NCI-H1048 (cell line): ENCODE measurements around the gene NEURL1.
A peak's percentile ranks its signal among the peaks of the same experiment; 100 is the strongest.
"Not testable (repeated sequence)": the region's sequence is repeated elsewhere in the genome, so short reads cannot be mapped to it uniquely, and the experiment has no call there.

Source experiments
- DNase-seq: peaks from one replicate; lab custom pipeline; 2025; lab: John Stamatoyannopoulos, UW

NEURL1 gene

DNA sequence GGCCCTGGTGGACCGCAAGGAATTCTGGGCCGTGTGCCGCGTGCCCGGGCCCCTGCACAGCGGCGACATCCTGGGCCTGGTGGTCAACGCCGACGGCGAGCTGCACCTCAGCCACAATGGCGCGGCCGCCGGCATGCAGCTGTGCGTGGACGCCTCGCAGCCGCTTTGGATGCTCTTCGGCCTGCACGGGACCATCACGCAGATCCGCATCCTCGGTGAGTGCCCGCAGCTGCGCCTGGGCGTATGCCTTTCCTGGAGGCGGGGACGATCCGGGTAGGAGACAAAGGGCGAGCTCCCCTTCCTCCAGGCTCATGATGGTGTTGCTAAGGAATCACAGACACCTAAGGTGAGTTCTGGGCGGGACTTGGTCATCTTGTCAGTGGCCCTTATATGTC lies 91.5 kb downstream of the NEURL1 start:
- no peak for DNase-seq

- DNase-seq = no peak
Measured at GRCh38 chr10:103587073-103587472, 93.6 kb downstream of the NEURL1 start.

DNA sequence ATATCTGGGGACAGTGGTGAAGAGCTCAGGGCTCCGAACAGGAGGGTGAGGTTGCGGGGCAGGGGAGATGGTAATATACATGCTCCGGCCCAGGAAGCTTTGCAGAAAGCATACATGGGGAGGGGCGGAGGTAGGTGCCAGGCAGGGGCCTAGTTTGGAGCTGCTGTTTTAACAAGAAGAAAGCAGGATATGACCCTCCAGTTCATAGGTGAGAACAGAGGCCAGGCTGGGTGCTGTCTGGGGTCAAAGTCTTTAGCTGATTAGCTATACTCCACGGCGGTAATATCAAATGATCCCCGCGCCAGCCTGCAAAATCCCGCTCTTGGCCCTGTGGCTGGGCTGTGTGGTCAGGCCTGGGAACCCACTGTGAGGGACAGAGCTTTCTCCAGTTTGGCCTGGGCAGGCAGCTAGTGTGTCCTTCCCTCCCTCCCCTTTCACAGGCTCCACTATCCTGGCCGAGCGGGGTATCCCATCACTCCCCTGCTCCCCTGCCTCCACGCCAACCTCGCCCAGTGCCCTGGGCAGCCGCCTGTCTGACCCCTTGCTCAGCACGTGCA lies 95.6 kb downstream of the NEURL1 start:
- no peak for DNase-seq

GRCh38 chr10:103590060-103590459 lies 96.6 kb downstream of the NEURL1 start:
- no peak for DNase-seq

GRCh38 chr10:103590744-103591291 lies 97.3 kb downstream of the NEURL1 start:
- DNase-seq = no peak

- DNase-seq = no peak
Measured at GRCh38 chr10:103592186-103593021, 98.9 kb downstream of the NEURL1 start.

DNA sequence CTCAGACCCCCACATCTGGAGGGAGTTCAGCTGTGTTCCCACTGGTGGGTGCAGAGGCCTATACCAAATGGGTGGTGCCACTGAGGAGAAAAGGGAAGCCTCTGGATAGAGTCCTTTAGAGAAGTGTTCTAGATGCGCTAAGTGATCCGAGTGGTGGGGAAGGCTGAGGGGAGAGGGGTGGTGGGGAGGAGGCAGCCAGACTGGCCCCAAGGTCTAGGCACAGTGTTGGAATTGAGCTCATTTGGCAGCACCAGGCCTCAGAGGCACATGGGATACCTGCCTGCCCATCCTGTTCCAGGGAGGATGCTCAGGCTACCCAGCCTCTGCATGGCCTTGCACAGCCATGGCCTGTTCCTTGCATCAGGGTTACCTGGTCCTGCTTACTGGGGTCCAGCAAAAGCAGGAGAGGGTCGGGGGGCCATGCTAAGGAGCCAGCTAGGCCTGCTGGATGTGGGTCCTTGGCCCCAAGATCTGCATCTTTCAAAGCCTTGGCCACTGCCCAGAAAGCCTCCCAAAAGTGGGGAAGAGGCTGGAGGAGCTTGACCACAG lies 99.6 kb downstream of the NEURL1 start:
- no peak for DNase-seq

- DNase-seq = no peak
Measured at GRCh38 chr10:103595933-103596726, 102.6 kb downstream of the NEURL1 start.

- DNase-seq = no peak
Measured at GRCh38 chr10:103597003-103597402, 103.5 kb downstream of the NEURL1 start.

DNA sequence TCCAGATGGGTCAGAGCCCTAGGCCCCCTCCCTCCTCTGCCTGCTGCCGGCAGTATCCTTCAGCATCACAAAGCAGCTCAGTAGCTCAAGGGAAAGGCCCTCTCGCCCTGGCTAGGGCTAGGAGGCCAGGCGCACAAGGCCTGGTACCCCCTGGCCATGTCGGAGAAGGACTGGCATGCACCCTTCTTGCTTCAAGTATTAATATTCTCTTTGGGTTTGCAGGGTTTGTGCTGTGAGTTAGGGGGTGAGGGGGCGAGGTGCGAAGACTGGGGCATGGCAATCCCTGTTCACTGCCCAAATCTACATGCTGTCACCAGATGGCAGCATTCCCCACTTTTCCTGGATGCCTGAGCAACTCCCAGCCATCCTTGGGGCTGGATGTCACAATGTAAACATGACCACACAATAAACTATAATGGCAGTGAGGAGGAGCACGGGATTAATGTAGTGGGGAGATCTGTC lies 105.2 kb downstream of the NEURL1 start:
- DNase-seq = peak; percentile 27

GRCh38 chr10:103599211-103599610 lies 105.7 kb downstream of the NEURL1 start:
- DNase-seq = no peak

DNA sequence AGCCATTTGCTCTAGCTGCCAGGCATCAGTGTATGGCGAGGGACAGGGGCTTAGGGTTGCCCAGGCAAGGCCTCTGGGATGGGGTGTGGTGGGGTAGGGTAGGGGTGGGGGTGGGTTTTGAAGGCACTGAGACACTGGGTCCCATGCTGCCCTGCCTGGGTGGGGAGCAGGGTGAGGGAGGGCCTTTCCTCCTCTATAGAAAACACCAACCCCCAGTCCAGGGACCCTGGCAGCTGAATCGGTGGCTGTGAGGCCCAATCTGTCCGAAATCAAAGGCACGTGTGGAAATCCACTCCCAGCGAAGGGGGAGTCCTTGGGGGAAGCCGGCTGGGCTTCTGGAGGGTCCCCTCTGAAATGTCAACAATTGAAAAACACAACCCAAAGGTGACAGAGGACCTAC lies 106.4 kb downstream of the NEURL1 start:
- no peak for DNase-seq

DNA sequence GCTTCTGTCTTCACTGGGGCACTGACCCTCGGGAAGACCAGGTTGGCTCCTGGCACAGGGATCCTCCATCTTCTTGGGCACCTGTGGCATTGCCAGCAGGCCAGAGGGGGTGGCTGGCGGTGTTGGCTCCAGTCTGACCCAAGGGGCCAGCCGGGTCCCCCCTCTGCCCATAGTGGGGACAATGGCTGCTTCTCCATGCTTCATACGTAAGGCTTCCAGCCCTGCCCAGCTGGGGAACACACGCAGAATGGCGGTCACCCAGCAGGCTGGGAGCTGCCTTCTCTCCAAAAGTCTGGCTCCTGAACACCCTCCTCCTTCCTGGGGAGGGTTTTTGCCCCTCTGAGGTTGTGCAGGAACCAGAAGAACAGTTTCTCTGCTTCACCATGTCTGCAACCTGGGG lies 106.8 kb downstream of the NEURL1 start:
- DNase-seq = no peak

GRCh38 chr10:103600956-103601569 lies 107.6 kb downstream of the NEURL1 start:
- DNase-seq = no peak

DNA sequence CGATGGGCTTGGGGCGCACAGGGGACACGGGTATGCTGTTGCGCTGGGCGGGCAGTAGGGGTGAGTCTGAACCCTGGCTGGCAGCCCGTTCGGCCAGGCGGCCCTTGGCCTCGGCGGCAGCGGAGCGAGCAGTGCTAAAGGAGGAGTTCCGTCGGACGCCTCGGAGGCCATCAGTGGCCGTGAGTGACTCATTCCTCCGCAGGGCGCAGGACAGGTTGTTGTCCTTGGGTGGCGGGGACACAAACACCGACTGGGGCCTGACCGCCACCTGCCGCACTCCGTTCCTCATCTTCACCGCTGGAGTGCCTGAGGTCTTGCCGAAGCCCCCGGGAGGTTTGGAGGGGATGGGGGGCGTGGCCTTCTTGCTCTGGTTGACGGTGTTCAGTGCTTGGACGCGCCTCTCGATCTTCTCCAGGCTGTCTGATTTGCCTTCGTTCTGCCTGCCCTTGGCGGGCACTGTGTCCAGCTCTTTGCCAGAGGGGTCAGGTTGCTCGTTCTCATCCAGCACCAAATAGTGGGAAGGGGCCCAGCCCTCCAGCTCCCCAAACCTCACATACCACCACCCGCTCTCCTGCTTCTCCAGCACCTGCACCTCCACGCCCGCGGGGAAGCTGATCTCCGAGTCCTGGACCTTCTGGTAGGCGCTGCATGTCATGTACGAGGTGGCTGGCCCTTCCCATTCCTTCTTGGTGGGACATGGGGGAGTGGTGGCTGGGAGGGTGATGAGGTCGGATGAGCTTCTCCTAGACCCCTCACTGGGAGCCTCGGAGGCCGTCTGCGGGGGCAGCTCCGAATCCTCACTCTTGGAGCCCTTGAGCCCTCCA lies 108.7 kb downstream of the NEURL1 start:
- no peak for DNase-seq

DNA sequence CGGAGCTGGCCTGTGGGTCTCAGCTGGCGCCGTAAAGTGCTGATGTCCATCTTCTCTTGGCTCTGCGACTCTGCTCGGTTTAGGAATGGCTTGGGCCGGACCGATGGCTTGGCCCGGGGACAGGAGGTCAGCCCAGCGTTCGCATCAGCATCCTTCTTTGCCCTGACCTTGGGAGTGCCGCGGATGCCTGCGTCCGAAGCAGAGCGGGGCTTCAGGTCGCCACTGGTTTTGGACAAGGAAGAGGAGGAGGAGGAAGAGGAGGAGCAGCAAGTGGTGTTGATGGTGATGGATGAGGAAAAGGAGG lies 109.3 kb downstream of the NEURL1 start:
- no peak for DNase-seq

GRCh38 chr10:103603382-103603781 lies 109.9 kb downstream of the NEURL1 start:
- no peak for DNase-seq

- DNase-seq = no peak
Measured at GRCh38 chr10:103605359-103606096, 112.0 kb downstream of the NEURL1 start.

DNA sequence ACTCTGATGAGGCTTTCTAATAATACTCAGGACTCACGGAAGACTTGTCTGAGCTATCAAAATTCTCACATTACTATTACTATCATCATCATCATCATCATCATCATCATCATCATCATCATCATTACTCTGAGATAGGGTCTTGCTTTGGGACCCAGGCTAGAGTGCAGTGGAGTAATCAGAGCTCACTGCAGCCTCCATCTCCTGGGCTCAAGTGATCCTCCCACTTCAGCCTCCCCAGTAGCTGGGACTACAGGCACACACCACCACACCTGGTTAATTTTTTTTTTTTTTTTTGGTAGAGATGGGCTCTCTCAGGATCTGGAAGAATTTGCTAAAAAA lies 112.6 kb downstream of the NEURL1 start:
- not testable (repeated sequence) for DNase-seq

- not testable (repeated sequence) for DNase-seq
Measured at GRCh38 chr10:103607051-103607450, 113.5 kb downstream of the NEURL1 start.
